CD14-positive monocyte (primary cell): ENCODE data around the gene MRPS27. TPM values are rescaled to one million over a fixed set of nuclear protein-coding genes. Genes with fewer than 3 reads are reported as not detected.

Experiments
- DNase-seq, 3 donors: peaks; one replicate each; pipeline ENCODE4 v3.0.0-alpha.2; 2011 to 2022
- H2AFZ ChIP-seq: 2 replicates; pipeline ENCODE4 v1.6.0; 2012; ENCODE audit warnings: mild to moderate bottlenecking, low read depth, low read length, inconsistent platforms; ENCODE audit not compliant: insufficient read depth, poor library complexity, severe bottlenecking
- H3K27ac ChIP-seq, 2 donors: 1 replicate in 1 of 2; 2 replicates in 1 of 2; pipeline ENCODE4 v1.5.1; 2012 to 2013; ENCODE audit warnings: low read length in 2 of 2, control low read depth in 1 of 2, inconsistent platforms in 1 of 2, low read depth in 1 of 2, mild to moderate bottlenecking in 1 of 2
- H3K27me3 ChIP-seq, 2 donors: one replicate each; pipeline versions ENCODE4 v1.6.0 to v1.6.1; 2011 to 2013; ENCODE audit warnings: low read length in 2 of 2; ENCODE audit not compliant: control insufficient read depth in 2 of 2, insufficient read depth in 2 of 2
- H3K36me3 ChIP-seq, 2 donors: replicated peaks in 1 of 2; 1 replicate in 1 of 2; 2 replicates in 1 of 2; pipeline versions ENCODE4 v1.5.1 to v1.6.1; 2012 to 2013; ENCODE audit warnings: low read length in 2 of 2, control low read depth in 1 of 2, inconsistent platforms in 1 of 2, mild to moderate bottlenecking in 1 of 2; ENCODE audit not compliant: insufficient read depth in 2 of 2, control insufficient read depth in 1 of 2
- H3K4me1 ChIP-seq, 2 donors: 1 replicate in 1 of 2; 2 replicates in 1 of 2; pipeline versions ENCODE4 v1.5.1 to v1.6.1; 2012 to 2013; ENCODE audit warnings: low read length in 2 of 2, control low read depth in 1 of 2, inconsistent platforms in 1 of 2, mild to moderate bottlenecking in 1 of 2, moderate library complexity in 1 of 2; ENCODE audit not compliant: insufficient read depth in 2 of 2, control insufficient read depth in 1 of 2
- H3K4me2 ChIP-seq: replicated peaks from 2 replicates; pipeline ENCODE3; 2012; ENCODE audit warnings: low read length, moderate library complexity, mild to moderate bottlenecking; ENCODE audit not compliant: poor library complexity, severe bottlenecking; ENCODE audit errors: extremely low read depth
- H3K4me3 ChIP-seq, 3 experiments: fragments of 200-600 bp in 1 of 3; sonication (generic) in 1 of 3; replicated peaks in 1 of 3; 1 replicate in 2 of 3; 2 replicates in 1 of 3; pipeline ENCODE4 v1.5.1; 2011 to 2013; ENCODE audit warnings: low read length in 3 of 3, mild to moderate bottlenecking in 3 of 3, control low read depth in 2 of 3, low read depth in 2 of 3, inconsistent platforms in 1 of 3, moderate library complexity in 1 of 3
- H3K79me2 ChIP-seq: 2 replicates; pipeline ENCODE4 v1.6.0; 2012; ENCODE audit warnings: mild to moderate bottlenecking, control low read depth, inconsistent platforms, low read length, moderate library complexity; ENCODE audit not compliant: insufficient read depth
- H3K9ac ChIP-seq: 2 replicates; pipeline ENCODE4 v1.6.0; 2017; ENCODE audit warnings: low read length, mild to moderate bottlenecking; ENCODE audit not compliant: insufficient read depth, poor library complexity, severe bottlenecking
- H3K9me3 ChIP-seq, 2 donors: replicated peaks in 1 of 2; 1 replicate in 1 of 2; 2 replicates in 1 of 2; pipeline versions ENCODE4 v1.5.1 to v1.6.1; 2012 to 2013; ENCODE audit warnings: low read length in 2 of 2, control low read depth in 1 of 2; ENCODE audit not compliant: control insufficient read depth in 1 of 2, insufficient read depth in 1 of 2
- H4K20me1 ChIP-seq: 2 replicates; pipeline ENCODE4 v1.6.0; 2012; ENCODE audit warnings: mild to moderate bottlenecking, low read length, control low read depth, moderate library complexity; ENCODE audit not compliant: insufficient read depth
- H3K27ac Mint-ChIP-seq, 7 donors: one replicate each; pipeline ENCODE4 v1.8.0; 2020; ENCODE audit warnings: mild to moderate bottlenecking in 7 of 7, mixed read lengths in 7 of 7, moderate library complexity in 6 of 7, inconsistent platforms in 2 of 7
- H3K27me3 Mint-ChIP-seq, 3 donors: one replicate each; pipeline ENCODE4 v1.8.0; 2021 to 2022; ENCODE audit warnings: low read depth in 3 of 3, mild to moderate bottlenecking in 3 of 3, mixed read lengths in 3 of 3, moderate library complexity in 3 of 3, inconsistent platforms in 1 of 3
- H3K36me3 Mint-ChIP-seq, 2 donors: one replicate each; pipeline ENCODE4 v1.8.0; 2020; ENCODE audit warnings: mixed read lengths in 2 of 2, inconsistent platforms in 1 of 2, mild to moderate bottlenecking in 1 of 2
- H3K4me1 Mint-ChIP-seq: one replicate; pipeline ENCODE4 v1.8.0; 2020; ENCODE audit warnings: mild to moderate bottlenecking, mixed read lengths
- H3K4me3 Mint-ChIP-seq, 2 donors: one replicate each; pipeline ENCODE4 v1.8.0; 2020; ENCODE audit warnings: mild to moderate bottlenecking in 2 of 2, mixed read lengths in 2 of 2, moderate library complexity in 1 of 2
- H3K9me3 Mint-ChIP-seq, 7 donors: one replicate each; pipeline ENCODE4 v1.8.0; 2020 to 2022; ENCODE audit warnings: mixed read lengths in 7 of 7, mild to moderate bottlenecking in 6 of 7, moderate library complexity in 6 of 7, inconsistent platforms in 2 of 7
- CTCF ChIP-seq: fragments of 200-600 bp; IDR thresholded peaks from one replicate; pipeline ENCODE4 v1.8.0; 2022; ENCODE audit warnings: antibody characterized with exemption, mild to moderate bottlenecking
- WGBS: methylation state at CpG from one replicate; pipeline ENCODE4 v1.1.5; 2013; ENCODE audit warnings: missing lambda C conversion rate; ENCODE audit not compliant: insufficient coverage; 5-methylcytosine and 5-hydroxymethylcytosine counted together
- intact Hi-C, 2 donors: fragments of 100-400 bp; cut with micrococcal nuclease; formaldehyde crosslinking; loops; one replicate each; pipeline versions ENCODE4 v1.15.0 to v1.15.1; 2023
- polyA plus RNA-seq, 3 donors: library from polyadenylated mRNA; depleted of rRNA in 1 of 3; unstranded in 2 of 3; stranded (reverse) in 1 of 3; fragments of 300-500 nt in 2 of 3; fragments of >200 nt in 1 of 3; fragmentation: Illumina TruSeq in 2 of 3; gene quantifications; 1 replicate in 2 of 3; 2 replicates in 1 of 3; pipeline ENCODE4 v1.2.3, GENCODE V29; 2012 to 2021

Gene MRPS27
- polyA plus RNA-seq, 3 donors: 13.3 to 19.2 (median 15.3) TPM

DNA sequence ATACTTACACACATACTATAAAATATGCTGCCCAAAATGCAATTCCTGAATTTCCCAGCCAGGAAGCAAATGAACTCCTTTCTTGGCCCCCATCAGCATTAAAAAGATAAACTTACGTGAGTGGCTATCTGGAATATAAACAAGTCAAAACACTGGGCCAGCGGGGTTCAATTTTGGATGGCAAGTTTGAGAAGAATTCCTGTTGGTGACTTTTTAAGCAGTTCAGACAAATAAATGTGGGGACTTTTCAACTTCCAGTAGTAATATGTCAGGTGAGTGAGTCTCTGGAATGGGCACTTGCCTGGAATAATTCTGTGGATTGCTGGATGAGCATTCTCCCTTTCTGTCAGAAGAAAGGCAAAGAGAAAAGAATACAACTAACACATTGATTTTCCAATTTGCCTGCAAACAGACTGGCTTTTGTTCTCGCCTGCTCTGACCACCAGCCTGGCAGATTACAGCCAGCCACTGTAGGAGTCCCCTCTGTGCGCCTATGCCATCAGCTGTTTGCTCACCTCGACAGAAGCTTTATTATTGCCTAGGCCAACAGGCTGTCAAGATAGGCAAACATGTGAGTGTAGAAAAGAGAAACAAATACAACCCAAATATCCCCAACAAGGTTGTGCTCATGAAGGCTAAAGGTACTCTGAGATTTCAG is 78.6 kb downstream of the MRPS27 start:
- TF ChIP-seq CTCF: no peak
- Histone ChIP-seq H3K9ac (no peak overlapping the region), H3K4me3 (no peak overlapping the region), H3K9me3 (no peaks in the 10 kb centered on the region), H3K27me3 (no peaks in the 10 kb centered on the region), H3K79me2 (no peaks in the 10 kb centered on the region), H4K20me1 (no peaks in the 10 kb centered on the region), H3K4me2 (no peak overlapping the region), H3K27ac (no peak overlapping the region), H3K4me1 (no peaks in the 10 kb centered on the region), H2AFZ (no peak overlapping the region), H3K36me3 (peaks cover 6 to 16% of the 10 kb centered on the region in 2 donors)
- no peak for DNase-seq
- Mint-ChIP-seq H3K4me1 (no peaks in the 10 kb centered on the region), H3K9me3 (no peaks in the 10 kb centered on the region), H3K27ac (peak overlapping the region in 1 of 7 donors; percentile 61), H3K27me3 (no peaks in the 10 kb centered on the region), H3K36me3 (peaks cover 23 to 24% of the 10 kb centered on the region in 2 donors), H3K4me3 (no peak overlapping the region)
- intact Hi-C loops: no loop called here
- 100% methylated on average over 1 of the region's 5 CpGs for WGBS

DNA sequence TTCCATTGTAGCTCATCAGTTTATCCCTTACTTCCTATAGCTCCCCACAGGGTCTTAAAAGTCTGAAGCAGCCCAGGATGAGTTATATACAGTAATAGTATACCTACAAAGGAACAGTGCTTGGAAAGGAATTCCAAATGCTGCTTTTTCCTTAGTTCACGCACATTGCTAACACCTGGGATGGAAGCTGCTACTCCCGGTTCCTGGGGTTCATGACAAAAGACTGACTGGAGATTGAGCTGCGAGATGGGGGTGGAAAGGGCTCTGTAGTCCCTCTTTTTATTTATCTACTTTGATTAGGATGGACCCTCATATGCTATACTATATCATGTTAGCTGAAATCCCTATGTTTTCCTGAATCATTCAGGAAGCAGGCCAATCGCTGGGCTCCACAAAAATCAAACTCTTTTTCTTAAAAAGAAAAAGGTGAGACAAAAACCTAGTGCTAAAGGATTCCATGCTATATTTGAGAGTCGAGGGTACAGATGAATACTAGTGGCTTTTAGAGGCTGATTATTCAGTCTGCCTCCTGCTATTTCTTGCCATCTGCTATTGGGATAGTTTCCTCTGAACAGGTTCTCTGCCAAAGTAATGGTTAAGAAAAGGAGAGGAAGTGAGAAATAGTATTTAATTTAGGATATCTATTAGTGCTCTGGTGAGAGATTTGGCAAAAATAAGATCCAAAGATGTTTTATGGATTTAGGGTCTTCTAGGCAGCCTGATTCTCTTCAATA is 81.2 kb downstream of the MRPS27 start:
- peaks cover 10% of the 10 kb centered on the region for H3K4me1 Mint-ChIP-seq
- Histone ChIP-seq H2AFZ (no peak overlapping the region), H3K36me3 (peaks cover 9 to 25% of the 10 kb centered on the region in 2 donors), H3K4me3 (no peak overlapping the region), H3K9ac (no peak overlapping the region), H3K4me2 (no peak overlapping the region), H3K27me3 (no peaks in the 10 kb centered on the region), H3K9me3 (no peaks in the 10 kb centered on the region), H3K79me2 (no peaks in the 10 kb centered on the region), H3K27ac (no peak overlapping the region), H3K4me1 (peaks cover 5 to 9% of the 10 kb centered on the region in 2 donors), H4K20me1 (no peaks in the 10 kb centered on the region)
- WGBS: no CpG with 5 or more reads among the region's 5 CpGs
- H3K27me3 Mint-ChIP-seq: no peaks in the 10 kb centered on the region
- intact Hi-C loops: no loop called here
- no peak overlapping the region for H3K4me3 Mint-ChIP-seq
- DNase-seq: no peak
- H3K9me3 Mint-ChIP-seq: no peaks in the 10 kb centered on the region
- H3K36me3 Mint-ChIP-seq: peaks cover 35 to 37% of the 10 kb centered on the region in 2 donors
- H3K27ac Mint-ChIP-seq: no peak overlapping the region
- no peak for TF ChIP-seq CTCF
